HG03442 (cell line): ENCODE data around the gene SRRT.
A peak's percentile ranks its signal among the peaks of the same experiment; 100 is the strongest.

Source experiments
- ATAC-seq: cut with Tn5 transposase; IDR thresholded peaks from one replicate; pipeline ENCODE4 v1.9.1; 2021; ENCODE audit warnings: mild to moderate bottlenecking, moderate library complexity; ENCODE audit not compliant: unreplicated experiment

The SRRT gene

DNA sequence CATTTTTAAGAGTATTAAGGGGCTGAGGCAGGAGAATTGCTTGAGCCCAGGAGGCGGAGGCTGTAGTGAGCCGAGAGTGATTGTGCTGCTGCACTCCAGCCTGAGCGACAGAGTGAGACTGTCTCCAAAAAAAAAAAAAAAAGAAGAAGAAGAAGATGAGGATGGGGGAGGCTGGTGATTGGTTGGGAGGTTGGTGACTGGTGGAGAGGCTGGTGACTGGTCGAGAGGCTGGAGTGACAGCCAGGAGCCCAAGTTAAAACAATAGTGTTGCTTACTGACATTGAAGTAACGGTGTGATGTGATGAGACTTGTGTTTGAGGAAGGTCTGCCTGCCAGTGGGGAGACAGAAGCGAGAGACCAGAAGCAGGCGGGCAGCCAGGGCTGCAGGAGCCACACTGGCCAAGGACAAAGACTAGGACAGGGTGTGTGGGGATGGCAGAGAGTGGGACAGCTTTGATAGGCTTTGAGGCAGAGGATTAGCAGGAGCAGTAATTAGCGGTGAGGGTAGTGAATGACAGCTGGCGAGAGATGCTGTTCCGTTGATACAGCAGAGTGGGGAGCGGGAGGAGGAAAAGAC lies 4.9 kb downstream of the SRRT start:
- no peak for ATAC-seq

DNA sequence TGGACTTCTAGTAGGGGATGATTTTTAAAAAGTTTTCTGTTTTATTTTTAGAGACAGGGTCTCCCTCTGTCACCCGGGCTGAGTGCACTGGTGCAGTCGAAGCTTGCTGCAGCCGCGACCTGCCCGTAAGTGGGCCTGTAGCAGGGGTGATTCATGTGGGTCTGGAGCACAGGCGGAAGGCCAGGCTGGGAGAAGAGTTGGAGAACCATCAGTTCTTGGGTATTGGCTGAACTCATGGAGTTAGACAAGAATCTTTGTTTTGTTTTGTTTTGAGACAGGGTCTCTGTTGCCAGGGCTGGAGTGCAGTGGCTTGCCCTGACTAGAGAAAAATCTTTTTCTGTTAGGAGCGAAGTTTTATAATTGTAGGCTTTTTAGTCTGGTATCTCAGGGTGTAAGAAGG lies 5.7 kb downstream of the SRRT start:
- no peak for ATAC-seq

- ATAC-seq = no peak
Measured at GRCh38 chr7:100881136-100881535, 6.2 kb downstream of the SRRT start.

- ATAC-seq = no peak
Measured at GRCh38 chr7:100882201-100882600, 7.3 kb downstream of the SRRT start.

GRCh38 chr7:100882785-100883526 lies 8.1 kb downstream of the SRRT start:
- ATAC-seq = no peak

GRCh38 chr7:100884736-100885439 lies 10.0 kb downstream of the SRRT start:
- ATAC-seq = no peak

GRCh38 chr7:100885440-100886141 lies 10.7 kb downstream of the SRRT start:
- no peak for ATAC-seq

GRCh38 chr7:100886142-100886935 lies 11.4 kb downstream of the SRRT start:
- no peak for ATAC-seq

DNA sequence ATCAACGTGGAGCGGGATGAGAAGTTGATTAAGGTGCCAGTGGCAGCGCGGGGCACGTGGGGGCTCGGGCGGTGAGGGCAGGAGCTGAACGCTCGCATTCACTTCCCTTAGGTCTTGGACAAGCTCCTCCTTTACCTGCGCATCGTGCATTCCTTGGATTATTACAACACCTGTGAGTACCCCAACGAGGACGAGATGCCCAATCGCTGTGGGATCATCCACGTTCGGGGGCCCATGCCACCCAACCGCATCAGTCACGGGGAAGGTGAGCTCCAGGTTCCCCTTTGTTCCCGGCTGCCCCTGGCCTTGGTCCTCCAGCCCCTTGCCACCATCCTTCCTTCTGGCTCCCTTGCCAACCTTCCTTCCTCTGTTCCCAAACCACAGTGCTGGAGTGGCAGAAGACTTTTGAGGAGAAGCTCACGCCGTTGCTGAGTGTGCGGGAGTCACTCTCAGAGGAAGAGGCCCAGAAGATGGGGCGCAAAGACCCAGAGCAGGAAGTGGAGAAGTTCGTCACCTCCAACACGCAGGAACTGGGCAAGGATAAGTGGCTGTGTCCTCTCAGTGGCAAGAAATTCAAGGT lies 12.1 kb downstream of the SRRT start:
- ATAC-seq = no peak

- ATAC-seq = no peak
Measured at GRCh38 chr7:100887516-100888290, 12.8 kb downstream of the SRRT start.

- no peak for ATAC-seq
Measured at GRCh38 chr7:100888291-100888987, 13.5 kb downstream of the SRRT start.

- peak; percentile 27 for ATAC-seq
Measured at GRCh38 chr7:100888988-100889750, 14.3 kb downstream of the SRRT start, which contains the start of gene UFSP1. Gene UFSP1, minus strand, starts transcription at chr7:100889715. Its CDS starts 444 bp downstream, at chr7:100889271.

DNA sequence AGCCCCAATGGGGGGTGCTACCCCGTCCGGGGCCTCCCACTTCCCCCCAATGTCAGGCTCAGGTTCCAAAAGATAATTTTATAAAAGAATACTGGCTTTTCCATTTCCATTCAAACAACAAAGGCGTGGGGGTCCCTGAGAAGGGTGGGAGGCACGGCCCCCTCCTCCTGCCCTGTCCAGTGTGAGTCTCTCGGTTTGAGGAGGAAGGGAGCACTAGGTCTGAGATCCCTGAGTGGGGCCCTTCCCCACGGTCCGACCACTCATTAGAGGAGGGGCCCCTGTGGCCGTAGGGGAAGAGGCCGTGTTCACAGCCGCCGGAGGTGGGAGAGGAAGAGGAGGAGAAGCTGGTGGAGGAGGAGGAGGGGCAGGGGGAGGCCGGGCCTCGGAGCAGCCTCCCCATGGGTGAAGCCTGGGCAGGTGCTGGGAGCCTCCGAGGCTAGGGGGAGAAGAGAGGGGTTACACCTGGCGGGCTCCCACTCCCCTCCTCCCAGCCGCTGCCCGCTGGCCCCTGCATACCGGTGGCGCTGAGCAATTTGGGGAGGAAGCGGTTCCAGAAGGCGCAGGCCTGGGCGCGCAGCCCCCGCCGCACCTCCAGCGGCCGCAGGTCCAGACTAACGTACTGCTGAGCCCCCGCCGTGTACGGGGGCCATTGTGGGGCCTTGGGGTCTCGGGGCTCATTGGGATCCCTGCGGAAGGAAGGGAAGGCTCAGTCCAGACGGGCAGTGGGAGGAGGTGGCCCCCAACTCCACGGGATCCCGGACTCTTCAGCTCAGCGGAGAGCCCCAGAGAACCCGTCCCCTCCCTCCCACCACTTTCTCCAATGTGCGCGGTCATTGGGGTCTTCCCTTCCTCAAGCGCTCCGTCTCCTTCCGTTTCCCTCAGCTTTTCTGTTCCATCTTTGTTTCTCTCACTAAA lies 16.0 kb downstream of the SRRT start:
- no peak for ATAC-seq

DNA sequence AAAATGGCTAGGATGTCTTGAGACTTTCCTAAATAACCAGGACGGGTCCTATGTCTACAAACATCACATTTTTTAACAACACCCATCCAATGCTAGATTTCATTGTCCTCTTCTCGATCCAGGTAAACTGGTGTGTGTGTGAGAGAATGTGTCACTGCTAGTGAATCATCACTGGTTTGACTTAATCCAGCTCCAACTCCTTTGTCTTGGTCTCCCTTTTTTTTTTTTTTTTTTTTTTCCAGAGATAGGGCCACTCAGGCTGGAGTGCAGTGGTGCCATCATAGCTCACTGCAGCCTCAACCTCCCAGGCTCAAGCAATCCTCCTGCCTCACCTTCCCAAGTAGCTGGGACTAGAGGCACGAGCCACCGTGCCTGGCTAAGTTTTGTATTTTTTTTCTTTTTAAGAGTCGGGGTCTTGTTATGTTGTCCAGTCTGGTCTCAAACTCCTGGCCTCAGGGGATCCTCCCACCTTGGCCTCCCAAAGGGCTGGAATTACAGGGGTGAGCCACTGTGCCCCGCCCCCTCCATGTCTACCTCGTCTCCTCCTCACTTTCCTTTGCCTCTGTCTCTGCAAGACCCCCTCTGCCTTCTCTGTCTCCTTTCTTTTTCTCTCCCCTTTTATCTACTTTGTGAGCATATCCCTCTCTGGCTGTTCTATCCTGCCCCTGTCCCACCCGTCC lies 16.8 kb downstream of the SRRT start:
- ATAC-seq = no peak

- ATAC-seq = no peak
Measured at GRCh38 chr7:100892364-100893317, 17.7 kb downstream of the SRRT start.
